ENCODE results near the gene GPR156. TPM values are rescaled to one million over a fixed set of nuclear protein-coding genes. Genes with fewer than 3 reads are reported as not detected.

The GPR156 gene
- total RNA-seq, 1 experiment from 2014 or later: 0.15 TPM

DNA sequence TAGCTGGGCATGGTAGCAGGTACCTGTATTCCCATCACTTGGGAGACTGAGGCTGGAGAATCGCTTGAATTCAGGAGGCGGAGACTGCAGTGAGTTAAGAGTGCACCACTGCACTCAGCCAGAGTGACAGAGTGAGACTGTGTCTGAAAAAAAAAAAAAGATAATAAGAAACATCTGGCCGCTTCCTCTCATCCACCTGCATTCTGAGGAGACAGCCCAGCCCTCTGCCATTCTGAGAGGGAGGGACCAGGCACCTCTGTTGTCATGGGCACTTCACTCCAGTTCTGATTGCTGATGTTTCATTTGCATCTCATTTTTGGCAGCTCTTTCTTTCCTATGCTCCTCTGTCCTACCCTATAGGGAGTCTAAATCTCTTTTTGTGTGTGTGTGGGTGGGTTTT lies 154.4 kb downstream of the GPR156 start:
- ATAC-seq: no peak
- no peak overlapping the region for H2AFZ ChIP-seq (ENCODE audit: low read depth, low read length, poor library complexity, severe bottlenecking)
- H3K4me1 ChIP-seq (ENCODE audit: control insufficient read depth in 1 of 2, insufficient read depth in 2 of 2, low read length in 2 of 2): peaks cover 0 to 9% of the 10 kb centered on the region in 2 experiments; a peak in 2 of 4 replicates
- H3K27me3 ChIP-seq (ENCODE audit: insufficient read depth, low read length): no peaks in the 10 kb centered on the region
- CTCF ChIA-PET: no interaction called here
- POLR2A ChIA-PET: no interaction called here
- DNase-seq (ENCODE audit: low read depth, low spot score): no peak
- H4K20me1 ChIP-seq (ENCODE audit: insufficient read depth): no peaks in the 10 kb centered on the region
- H3K4me3 ChIP-seq (replicated peaks in 1 of 2; ENCODE audit: low read depth in 1 of 2, low read length in 2 of 2): no peak overlapping the region
- H3K9me2 ChIP-seq (ENCODE audit: insufficient read depth): no peaks in the 10 kb centered on the region
- intact Hi-C loops (cut with micrococcal nuclease): no loop called here
- no peaks in the 10 kb centered on the region for H3K9me3 ChIP-seq (ENCODE audit: control insufficient read depth in 1 of 2, insufficient read depth in 1 of 2, low read depth in 1 of 2, low read length in 2 of 2)
- BruUV-seq (replicated peaks): no TSS peak
- H3K9ac ChIP-seq (ENCODE audit: low read length): no peak overlapping the region
- RAD21 ChIA-PET (ENCODE audit: low non-redundant PET in 1 of 2, low total read pairs in 2 of 2, uncharacterized antibody in 2 of 2, unreplicated experiment in 2 of 2): no interaction called here
- H3K79me2 ChIP-seq (ENCODE audit: insufficient read depth, low read length): no peaks in the 10 kb centered on the region
- H3K27ac ChIP-seq (ENCODE audit: low read depth, low read length): no peak overlapping the region
- TF ChIP-seq TCF7L2 (IDR thresholded peaks at IDR 0.05; ENCODE audit: borderline replicate concordance, extremely low read depth, insufficient read depth, insufficient read length) (no peak), REST (IDR thresholded peaks at IDR 0.05; ENCODE audit: low read depth) (no peak), POLR2AphosphoS5 (IDR thresholded peaks at IDR 0.05; ENCODE audit: low read depth, low read length) (no peak), SP1 (IDR thresholded peaks at IDR 0.05; ENCODE audit: low read depth) (no peak), ZNF274 (IDR thresholded peaks at IDR 0.05; ENCODE audit: low read depth, low read length) (no peak)
- H3K36me3 ChIP-seq (ENCODE audit: control insufficient read depth in 1 of 2, insufficient read depth in 2 of 2, low read length in 2 of 2): no peaks in the 10 kb centered on the region
- H3K4me2 ChIP-seq (ENCODE audit: low read length): no peak overlapping the region
